Coronary artery (tissue), 2 donors: ENCODE results near the gene NRG4.
"Not testable (repeated sequence)": the region's sequence is repeated elsewhere in the genome, so short reads cannot be mapped to it uniquely, and the experiment has no call there.

ENCODE experiments used
- DNase-seq: peaks from one replicate; pipeline ENCODE4 v3.0.0-alpha.2; 2017; ENCODE audit warnings: low spot score
- H3K27ac ChIP-seq, 2 donors: fragments of 200-600 bp; sonication (generic); one replicate each; pipeline ENCODE4 v1.5.1; 2016 to 2019
- H3K4me3 ChIP-seq: fragments of 200-600 bp; sonication (generic); 2 replicates; pipeline ENCODE4 v1.5.1; 2016; ENCODE audit warnings: mild to moderate bottlenecking, moderate library complexity
- CTCF ChIP-seq: fragments of 200-600 bp; sonication (generic); IDR thresholded peaks from one replicate; pipeline ENCODE4 v1.5.1; 2019; ENCODE audit warnings: antibody characterized with exemption

Gene NRG4

GRCh38 chr15:76057332-76058000 is 45.2 kb upstream of the NRG4 start:
- peak; percentile 69 for TF ChIP-seq CTCF
- no peak for DNase-seq
- Histone ChIP-seq H3K27ac (no peak overlapping the region), H3K4me3 (peak overlapping the region; percentile 56)

- no peak for DNase-seq
- TF ChIP-seq CTCF, result no peak
- no peak overlapping the region for H3K27ac ChIP-seq
- peak overlapping the region; percentile 56 for H3K4me3 ChIP-seq
Observed at GRCh38 chr15:76056931-76057330, 44.7 kb upstream of the NRG4 start.

GRCh38 chr15:76054201-76054600 is 42.0 kb upstream of the NRG4 start:
- DNase-seq, H3K27ac ChIP-seq: not testable (repeated sequence)

GRCh38 chr15:76038512-76038911 is 26.3 kb upstream of the NRG4 start:
- DNase-seq, result no peak
- TF ChIP-seq CTCF, result no peak
- Histone ChIP-seq H3K4me3 (no peak overlapping the region), H3K27ac (no peak overlapping the region)

More at GRCh38 chr15:76054201-76054600, 42.0 kb upstream of the NRG4 start:
- H3K4me3 ChIP-seq, result not testable (repeated sequence)

GRCh38 chr15:76035593-76035992 is 23.4 kb upstream of the NRG4 start:
- DNase-seq, result no peak
- Histone ChIP-seq H3K4me3 (no peak overlapping the region), H3K27ac (no peak overlapping the region)
- no peak for TF ChIP-seq CTCF

GRCh38 chr15:76034111-76034510 is 21.9 kb upstream of the NRG4 start:
- no peak for DNase-seq
- no peak for TF ChIP-seq CTCF
- H3K27ac ChIP-seq, result no peak overlapping the region
- H3K4me3 ChIP-seq, result no peak overlapping the region

GRCh38 chr15:76033438-76033837 is 21.2 kb upstream of the NRG4 start:
- Histone ChIP-seq H3K4me3 (no peak overlapping the region), H3K27ac (no peak overlapping the region)
- DNase-seq, result no peak
- TF ChIP-seq CTCF, result no peak
